Measurements from ENCODE around the gene TRABD.
A peak's percentile ranks its signal among the peaks of the same experiment; 100 is the strongest.
"Not testable (repeated sequence)": the region's sequence is repeated elsewhere in the genome, so short reads cannot be mapped to it uniquely, and the experiment has no call there.

TRABD gene

DNA sequence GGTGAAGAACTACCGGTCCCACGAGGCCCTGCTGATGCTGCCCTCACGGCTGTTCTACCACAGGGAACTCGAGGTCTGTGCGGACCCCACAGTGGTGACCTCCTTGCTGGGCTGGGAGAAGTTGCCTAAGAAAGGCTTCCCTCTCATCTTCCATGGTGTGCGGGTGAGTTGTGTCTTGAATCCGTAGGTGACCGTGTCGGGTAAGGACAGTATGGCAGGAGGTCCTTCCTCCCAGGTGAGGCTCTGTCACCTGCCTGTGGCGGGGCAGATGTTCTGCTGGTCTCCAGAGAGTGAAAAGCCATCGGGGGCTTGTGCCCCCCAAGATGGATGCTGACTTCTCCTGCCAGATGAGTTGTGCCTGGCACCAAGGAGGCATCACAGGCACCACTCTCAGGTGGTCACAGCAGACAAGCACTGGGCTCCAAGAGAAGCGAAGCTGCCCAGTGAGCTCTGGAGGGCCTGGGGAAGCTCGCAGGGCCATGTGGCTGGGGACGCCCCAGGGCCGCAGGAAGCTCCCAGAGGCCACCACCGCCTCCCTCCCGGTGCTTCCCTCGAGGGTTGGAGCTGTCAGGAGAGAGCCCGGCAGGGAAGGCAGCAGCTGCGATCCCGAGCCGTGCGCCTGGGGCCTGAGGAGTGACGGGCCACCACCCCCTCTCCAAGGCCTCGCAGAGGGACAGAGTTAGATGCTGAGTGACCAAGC lies 32.5 kb upstream of the TRABD start:
- DNase-seq: no peak

DNA sequence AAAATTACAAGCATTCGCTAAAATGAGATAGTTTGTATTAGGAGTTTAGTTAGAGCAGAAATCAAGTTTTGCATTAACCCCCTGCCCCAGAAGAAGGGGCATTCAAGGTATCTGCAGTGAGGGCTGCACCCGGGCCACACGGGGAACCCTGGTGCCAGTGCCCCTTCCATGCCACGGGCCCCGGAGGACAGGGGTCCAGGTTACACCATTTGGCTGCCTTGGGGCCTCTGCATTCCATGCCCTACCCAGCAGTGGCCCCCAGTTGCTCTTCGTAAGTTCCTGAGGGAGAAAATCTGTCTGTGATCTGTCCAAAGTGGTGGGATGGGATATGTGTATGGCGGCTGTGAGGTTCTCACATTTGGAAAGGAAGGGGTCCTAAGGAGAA lies 32.0 kb upstream of the TRABD start:
- DNase-seq: no peak

DNA sequence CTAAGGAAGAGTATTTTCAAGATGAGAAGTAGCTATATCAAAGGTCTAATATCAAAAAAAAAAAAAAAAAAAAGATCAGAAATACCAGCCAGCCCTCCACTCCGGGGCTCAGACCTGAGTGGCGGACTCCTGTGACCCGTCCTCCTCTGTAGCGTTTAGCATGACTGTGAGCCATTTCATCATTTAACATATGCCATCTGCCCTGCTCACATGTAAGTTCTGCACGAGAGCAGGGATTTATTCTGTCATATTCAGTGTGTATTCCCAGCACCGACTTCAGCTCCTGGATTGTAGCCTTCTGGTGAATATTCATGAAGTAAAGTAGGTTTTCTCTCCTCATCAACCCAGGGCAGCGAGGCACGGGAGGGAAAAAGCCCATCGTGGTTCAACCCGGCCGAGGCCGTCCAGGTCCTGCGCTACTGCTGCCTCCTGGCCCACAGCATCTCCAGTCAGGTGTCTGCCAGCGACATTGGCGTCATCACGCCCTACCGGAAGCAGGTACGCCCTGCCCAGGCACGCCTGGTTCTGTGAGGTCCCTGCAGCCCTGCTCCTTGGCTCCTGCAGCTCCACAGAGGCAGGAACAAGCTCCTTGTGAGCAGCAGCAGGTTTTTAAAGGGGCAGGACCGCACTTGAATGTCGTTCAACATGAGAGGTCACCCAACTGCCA lies 27.9 kb upstream of the TRABD start:
- DNase-seq: no peak

DNA sequence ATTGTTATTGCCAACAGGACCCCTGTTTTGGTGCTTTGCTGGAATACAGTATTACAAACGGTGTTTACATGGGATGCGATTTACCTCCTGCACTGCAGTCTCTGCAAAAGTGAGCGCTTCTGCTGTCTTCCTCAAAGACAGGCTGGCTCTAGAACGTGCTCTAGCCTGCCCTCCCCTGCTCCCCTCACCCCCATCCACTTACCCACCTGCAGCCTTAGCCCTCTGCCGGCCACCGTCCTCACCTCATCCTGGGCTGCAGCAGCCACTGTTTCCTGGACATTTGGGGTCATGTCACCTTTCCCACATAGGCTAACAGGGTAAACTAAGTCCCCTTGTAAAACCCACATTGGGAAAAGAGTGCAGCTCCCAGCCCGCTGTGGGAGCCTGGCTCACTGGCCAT lies 24.8 kb upstream of the TRABD start:
- DNase-seq: no peak

DNA sequence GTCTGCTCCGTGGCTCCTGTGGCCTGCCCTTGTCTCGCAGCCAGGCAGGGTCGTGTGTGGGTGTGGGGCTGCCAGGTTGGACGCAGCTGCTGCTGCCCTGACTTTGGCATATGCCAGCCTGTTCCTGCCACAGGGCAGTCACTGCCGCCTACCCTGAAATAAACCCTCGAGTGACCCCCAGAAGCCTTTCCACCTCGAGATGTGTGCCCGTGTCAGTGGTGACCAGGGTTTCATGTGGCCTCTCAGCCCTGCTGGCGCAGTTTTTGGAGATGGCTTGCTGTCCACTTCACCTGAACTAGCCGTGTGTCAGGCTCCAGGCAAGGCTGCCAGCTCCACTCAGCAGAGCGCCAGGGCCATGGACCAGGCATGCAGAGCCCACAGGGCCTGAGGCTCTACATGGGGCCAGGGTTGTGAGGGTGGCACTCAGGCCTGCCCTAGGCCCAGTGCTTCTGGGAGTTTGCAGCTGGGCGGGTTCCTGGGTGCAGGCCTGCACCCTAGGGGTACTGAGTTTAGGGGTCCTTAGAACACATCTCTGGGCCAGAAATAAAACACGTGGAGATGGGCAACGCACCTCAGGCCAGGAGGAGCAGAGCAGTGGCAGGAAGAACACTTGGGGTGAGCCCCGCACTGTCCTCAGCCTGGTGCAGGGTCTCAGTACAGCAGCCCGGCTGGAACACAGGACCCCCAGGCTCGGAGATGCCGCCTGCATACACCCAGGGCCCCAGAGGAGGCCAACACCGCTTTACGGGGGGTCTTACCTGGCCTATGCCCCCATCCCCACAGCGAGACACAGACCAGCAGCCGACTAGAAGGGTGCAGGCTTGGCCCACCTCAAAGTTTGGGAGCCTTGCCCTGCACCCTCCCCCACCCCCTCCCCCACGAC lies 24.0 kb upstream of the TRABD start:
- DNase-seq: no peak

DNA sequence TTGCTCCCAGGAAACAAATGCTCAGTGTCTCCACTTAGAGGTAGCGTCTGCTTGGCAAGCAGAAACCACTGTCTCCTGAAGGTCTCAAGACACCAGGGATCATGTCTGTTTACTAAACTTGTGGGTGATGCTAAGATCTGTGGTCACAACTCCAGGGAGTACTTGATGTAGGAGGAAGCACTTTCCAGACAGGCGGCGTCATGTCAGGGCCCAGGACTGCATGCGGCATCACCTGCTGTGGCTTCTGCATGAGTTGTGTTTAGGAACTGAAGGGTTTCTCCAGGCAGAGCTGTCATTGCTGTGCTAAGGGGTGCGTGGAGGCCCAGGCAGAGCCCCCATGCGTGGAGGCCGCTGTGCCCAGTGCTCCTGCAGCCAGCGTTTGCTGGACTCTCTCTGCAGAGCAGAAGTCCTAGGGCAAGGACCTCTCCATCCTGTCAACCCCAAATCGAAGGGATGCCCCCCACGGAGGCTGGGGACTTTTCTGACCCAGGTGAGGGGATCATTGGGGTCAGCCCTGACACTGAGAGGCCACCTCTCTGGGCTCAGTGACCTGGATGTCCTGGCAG lies 23.2 kb upstream of the TRABD start:
- DNase-seq: no peak

DNA sequence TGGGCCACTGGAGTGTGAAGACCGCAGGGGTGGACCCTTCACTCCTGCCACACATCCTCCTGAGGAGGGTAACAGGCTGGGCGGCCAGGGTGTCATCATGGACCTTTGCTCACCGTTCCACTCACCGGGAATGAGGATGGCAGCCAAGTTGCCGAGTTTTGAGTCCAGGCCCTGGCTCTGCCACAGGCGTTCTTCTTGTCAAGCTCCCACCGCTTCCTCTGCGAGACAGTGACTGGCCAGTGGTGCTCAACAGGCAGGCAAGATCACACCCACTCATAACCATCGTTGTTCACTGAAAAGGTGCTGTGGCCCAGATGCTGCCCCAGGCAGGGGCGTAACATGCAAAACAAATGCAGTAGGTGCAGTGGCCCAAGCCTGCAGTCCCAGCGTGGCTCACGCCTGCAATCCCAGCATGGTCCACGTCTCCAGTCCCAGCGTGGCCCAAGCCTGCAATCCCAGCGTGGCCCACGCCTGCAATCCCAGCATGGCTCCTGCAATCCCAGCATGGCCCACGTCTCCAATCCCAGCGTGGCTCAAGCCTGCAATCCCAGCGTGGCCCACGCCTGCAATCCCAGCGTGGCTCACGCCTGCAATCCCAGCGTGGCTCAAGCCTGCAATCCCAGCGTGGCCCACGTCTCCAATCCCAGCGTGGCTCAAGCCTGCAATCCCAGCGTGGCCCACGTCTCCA lies 20.1 kb upstream of the TRABD start:
- no peak for DNase-seq

DNA sequence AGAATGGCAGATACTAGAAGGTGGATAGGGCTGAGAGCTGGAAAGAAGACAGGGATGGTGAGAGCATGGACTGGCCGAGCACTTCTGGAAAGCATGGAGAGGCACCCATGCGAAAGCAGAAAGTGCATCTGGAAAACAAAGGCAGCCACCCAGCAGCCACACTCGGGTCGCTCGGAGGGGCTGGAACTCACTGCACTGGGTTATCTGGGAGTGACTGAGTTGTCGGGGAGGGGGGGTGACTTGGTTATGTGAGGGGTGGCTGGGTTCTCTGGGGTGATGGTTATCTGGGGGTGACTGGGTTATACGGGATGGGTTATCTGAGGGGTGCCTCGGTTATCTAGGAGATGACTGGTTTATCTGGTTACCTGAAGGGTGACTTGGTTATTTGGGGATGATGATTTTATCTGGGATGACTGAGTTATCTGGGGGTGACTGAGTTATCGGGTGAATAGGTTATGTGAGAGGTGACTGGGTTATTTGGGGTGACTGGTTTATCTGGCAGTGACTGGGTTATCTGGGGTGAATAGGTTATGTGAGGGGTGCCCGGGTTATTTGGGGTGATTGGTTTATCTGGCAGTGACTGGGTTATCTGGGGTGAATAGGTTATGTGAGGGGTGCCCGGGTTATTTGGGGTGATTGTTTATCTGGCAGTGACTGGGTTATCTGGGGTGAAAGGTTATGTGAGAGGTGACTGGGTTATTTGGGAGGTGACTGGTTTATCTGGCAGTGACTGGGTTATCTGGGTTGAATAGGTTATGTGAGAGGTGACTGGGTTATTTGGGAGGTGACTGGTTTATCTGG lies 17.8 kb upstream of the TRABD start:
- DNase-seq: no peak

DNA sequence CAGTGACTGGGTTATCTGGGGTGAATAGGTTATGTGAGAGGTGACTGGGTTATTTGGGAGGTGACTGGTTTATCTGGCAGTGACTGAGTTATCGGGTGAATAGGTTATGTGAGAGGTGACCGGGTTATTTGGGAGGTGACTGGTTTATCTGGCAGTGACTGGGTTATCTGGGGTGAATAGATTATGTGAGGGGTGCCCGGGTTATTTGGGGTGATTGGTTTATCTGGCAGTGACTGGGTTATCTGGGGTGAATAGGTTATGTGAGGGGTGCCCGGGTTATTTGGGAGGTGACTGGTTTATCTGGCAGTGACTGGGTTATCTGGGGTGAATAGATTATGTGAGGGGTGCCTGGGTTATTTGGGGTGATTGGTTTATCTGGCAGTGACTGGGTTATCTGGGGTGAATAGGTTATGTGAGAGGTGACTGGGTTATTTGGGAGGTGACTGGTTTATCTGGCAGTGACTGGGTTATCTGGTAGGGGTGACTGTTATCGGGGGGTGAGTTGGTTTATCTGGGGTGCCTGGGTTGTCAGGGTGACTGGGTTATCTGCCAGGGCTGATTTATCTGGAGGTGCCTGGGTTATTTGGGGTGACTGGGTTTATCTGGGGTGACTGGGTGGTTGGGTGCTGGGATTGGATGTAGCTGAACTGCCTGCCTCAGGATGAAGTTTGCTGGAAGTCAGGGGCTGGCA lies 17.1 kb upstream of the TRABD start:
- DNase-seq: not testable (repeated sequence)

DNA sequence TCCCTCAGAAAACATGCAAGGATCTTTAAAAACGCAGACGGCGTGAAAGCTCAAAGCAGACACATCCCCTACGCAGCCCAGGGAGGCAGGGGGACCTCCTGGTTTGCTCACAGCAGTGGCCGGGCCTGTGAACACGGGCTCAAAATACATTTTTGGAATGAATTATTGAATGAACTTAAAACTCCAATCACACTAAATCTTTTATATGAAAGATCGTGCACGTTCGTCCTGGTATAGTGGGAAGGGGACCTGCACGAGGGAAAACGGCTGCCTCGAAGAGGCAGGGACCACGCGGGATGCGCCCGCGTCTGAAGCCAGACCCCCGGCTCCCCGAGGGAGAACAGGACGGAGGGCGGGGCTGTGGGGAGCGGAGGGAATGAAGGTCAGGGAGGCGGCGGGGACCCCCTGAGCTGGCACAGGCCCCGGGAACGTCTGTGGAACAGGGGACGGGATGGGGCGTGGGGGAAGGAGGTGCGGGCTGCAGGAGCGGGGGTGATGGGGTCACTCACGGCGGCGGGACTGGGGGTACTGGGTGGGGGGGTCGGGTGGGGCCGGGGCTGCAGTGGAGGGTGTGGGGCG lies 16.4 kb upstream of the TRABD start:
- no peak for DNase-seq

DNA sequence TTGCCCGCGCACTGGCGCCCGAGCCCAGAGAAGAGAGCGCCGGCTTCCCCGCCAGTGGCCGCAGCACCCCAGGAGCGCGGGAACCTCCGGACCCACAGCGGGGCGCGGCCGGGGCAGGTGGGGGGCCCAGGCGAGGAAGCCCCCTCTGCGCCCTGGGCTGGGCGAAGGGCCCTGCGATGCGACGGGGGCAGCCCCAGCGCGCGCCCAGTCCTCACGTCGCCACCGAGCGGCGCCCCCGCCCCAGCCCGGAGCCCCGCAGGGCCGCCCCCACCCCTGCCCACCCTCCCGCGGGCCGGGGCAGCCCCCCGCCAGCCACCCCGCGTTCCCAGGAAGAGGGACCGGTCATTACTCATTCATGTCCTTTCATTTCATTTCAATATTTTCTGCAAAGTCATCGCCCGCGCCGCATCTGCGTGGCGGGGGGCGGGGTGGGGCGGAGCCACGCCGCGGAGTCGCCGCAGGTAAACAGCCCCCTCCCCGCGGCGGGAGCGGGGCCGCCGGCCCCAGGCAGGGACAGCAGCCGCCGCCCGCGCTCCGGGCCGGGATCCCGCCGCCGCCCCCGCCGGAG lies 15.9 kb upstream of the TRABD start:
- DNase-seq: peak; percentile 72

DNA sequence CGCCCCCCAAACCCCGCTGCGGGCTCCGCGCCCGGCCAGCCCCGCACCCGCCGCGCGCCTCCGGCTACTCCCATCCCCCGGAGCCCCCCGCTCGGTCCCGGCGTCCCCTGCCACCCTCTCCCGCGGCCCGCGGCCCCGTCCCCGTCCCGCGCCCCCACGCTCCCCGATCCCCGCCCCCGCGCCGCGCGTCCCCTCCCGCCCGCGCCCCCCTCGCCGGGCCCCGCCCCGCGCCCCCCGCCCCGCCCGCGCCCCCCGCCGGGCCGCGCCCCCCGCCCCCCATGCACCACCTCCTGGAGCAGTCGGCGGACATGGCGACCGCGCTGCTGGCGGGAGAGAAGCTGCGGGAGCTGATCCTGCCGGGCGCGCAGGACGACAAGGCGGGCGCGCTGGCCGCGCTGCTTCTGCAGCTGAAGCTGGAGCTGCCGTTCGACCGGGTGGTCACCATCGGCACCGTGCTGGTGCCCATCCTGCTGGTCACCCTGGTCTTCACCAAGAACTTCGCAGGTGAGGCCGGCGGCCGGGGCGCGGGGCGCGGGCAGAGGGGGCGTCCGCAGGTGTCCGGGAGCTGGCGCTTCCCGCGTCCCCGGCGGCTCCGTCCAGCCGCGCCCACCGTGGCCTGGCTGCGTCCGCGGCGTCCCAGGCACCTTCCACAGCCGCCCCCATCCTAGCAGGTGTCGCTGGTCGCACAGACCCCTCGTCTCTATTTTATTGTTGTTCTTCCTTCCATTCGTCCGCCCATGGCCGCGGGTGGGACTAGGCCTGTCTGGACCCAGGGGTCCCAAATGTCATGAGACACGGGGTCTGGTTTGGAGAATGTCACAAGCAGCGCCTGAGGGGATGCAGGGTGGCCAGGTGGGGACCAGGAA lies 15.0 kb upstream of the TRABD start, which contains the start of gene PANX2:
TSS of gene PANX2 (plus strand) at position 279 of the 866 bp plus-strand sequence. CDS start at position 279, 0 bp downstream.
- no peak for DNase-seq

DNA sequence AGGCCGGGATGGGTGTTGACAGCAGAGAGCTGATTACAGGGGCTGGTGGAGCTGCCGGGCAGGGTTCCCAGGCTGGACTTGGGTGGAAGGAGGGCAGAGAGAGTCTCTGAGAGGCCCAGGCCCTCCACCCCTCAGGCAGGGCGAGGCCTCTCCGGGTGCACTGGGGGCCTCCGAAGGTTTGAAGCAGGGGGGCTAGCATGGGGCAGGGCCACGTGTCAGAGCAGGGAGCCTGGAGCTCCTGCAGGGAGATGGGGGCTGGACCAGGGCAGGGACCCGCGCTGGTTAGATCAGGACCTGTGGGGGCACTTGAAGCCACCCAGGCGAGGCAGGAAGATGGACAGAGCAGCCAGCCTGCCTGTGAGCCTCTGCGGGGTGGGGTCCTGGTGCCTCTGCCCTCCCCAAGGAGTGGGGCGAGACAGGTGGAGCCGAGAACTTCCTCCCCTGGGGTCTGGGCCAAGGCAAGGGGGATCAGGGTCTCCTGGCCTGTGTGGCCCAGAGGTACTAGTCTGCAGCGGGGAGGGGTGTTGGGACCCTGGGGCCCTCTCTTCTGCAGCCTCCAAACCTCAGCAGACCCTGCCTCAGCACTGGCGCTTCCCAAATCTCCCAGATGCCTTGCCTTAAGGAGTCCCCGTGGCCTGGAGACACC lies 14.3 kb upstream of the TRABD start:
- DNase-seq: no peak

DNA sequence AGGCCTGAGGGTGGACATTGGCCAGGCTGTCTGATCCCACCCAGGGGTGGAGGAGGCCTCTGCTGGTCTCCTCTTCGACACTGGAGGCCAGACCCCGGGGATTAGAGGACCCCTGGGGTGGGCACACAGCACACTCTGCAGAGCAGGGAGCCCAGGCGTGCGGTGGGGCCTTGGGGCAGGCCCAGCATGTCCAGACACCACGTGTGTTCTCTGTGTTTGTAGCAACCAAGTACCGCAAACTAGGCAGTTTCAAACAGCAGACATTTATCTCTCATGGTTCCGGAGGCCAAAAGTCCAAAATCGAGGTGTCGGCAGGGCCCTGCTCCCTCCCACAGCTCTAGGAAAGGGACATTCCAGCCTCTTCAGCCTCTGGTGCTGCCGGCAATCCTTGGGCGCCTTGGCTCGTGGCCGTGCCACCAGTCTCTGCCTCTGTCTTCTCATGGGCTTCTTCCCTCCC lies 13.7 kb upstream of the TRABD start:
- DNase-seq: no peak

DNA sequence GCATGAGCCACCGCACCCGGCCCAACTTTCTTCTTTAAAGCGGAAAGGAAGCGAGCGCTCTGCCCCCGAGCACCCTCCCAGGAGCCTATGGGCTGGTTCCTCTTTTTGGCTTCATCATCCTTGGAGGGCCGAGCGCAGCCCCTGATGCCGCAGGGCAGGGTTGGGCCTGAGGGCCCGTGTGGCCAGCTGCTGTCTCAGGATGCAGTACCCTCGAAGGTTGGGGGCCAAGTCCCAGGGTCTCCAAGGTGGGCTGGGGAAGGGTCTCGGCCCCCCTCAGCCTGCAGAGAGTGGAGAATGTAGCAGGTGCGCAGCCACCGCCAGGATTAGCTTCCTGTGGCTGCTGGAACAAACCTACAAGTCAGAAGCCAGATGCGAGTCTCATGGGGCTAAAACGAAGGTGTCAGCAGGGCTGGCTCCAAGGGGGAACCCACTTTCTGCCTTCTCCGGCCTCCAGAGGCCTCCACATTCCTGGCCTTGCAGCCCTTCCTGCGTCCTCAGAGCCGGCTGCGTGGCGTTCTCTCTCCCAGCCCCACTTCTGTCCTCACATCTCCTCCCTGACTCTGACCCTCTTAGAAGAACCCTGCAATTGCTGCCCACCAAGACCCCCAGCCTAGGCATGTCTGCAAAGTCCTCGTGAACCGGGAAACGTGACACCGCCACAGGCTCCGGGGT lies 12.3 kb upstream of the TRABD start:
- DNase-seq: no peak

DNA sequence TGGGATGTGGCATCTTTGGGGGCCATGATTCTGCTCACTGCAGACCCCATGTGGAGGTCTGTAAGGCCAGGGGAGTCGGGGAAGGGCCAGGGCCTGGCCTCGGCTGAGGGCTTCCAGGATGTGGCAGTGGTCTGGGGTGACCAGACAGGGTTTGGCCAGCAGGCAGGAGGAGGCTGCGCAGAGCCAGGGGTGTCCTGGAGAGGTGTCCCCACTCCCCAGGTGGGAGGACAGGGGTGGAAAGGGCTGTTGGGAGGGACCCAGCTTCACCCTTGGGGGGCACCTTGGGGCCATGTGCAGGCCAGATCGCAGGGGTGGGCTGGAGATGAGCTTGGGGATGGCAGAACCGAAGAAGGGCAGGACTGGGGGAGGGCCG lies 11.7 kb upstream of the TRABD start:
- no peak for DNase-seq

DNA sequence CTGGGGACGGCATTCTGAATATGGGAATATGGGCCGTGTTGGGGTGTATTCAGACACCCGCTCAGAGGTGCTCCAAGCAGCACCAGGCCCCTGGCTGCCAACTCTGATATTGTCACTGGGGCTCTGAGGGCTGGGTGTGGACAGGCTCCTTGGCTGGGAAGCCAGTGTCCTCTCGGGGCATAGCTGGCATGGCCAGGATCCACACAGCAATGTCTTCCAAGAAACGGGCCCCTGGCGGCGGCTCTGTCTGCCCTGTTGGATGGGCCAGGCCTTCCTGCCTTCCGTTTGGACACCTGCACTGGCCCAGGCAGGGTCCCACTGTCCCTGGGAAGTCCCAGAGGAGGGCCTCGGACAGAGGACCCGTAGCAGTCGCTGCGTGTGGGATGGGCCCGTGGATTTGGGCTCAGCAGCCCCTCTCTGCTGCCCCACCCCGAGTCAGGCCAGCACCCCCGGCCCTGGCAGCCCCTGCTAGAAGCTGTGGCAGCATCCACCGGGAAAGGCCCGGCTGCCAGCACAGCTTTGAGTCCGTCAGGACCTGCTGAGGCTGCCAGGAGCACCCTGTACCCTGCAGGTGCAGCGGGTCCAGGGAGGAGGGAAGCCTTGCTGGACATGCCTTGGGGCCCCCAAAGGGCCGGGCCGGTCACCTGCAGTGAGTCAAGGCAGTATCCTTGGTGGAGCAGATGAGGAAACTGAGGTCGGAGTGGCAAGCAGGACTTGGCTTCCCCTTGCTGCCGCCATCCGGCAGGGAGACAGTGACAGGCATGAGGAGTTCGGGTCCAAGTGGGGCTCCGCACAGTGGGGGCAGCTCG lies 11.1 kb upstream of the TRABD start:
- DNase-seq: no peak

DNA sequence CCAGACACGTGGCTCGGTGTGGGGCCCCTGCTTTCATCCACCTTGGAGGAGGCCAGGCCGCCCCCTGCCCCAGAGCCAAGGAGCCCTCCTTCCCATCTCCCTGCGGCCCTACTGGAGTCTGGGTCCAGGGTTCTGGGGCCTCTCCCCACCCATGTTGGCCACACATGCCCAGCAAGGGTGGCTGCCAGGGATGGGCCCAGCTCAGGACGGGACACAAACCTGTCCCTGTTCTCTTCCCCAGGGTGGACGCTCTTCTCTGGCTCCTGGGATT lies 10.6 kb upstream of the TRABD start:
- no peak for DNase-seq

Measured in activated CD4-positive, CD25-positive, alpha-beta regulatory T cell treated with anti-CD3 and anti-CD28 coated beads, Interleukin-2, amount 50 U/mL, for 72 hours (primary cell).